Stimulated activated naive CD8-positive, alpha-beta T cell treated with anti-CD3 and anti-CD28 coated beads, Interleukin-15, Interleukin-2, amounts not matched to agents 100 ng/mL and 50 ng/mL, for 24 hours (primary cell): ENCODE data around the gene RFC2.
"Not testable (repeated sequence)": the region's sequence is repeated elsewhere in the genome, so short reads cannot be mapped to it uniquely, and the experiment has no call there.

Experiments
- H3K27ac Mint-ChIP-seq: one replicate; pipeline ENCODE4 v1.8.0; 2021; ENCODE audit warnings: mild to moderate bottlenecking, mixed read lengths
- H3K27me3 Mint-ChIP-seq: one replicate; pipeline ENCODE4 v1.8.0; 2021; ENCODE audit warnings: mixed read lengths
- H3K36me3 Mint-ChIP-seq: one replicate; pipeline ENCODE4 v1.8.0; 2021; ENCODE audit warnings: low read depth, mixed read lengths
- H3K4me1 Mint-ChIP-seq: one replicate; pipeline ENCODE4 v1.8.0; 2021; ENCODE audit warnings: low read depth, mixed read lengths
- H3K4me3 Mint-ChIP-seq: one replicate; pipeline ENCODE4 v1.8.0; 2021; ENCODE audit warnings: mild to moderate bottlenecking, mixed read lengths
- H3K9me3 Mint-ChIP-seq: one replicate; pipeline ENCODE4 v1.8.0; 2021; ENCODE audit warnings: mixed read lengths

Gene RFC2

GRCh38 chr7:74240482-74240881, 13.7 kb downstream of the RFC2 start:
- Mint-ChIP-seq H3K36me3 (peaks cover 61% of the 10 kb centered on the region), H3K9me3 (no peaks in the 10 kb centered on the region), H3K4me1 (peaks cover 8% of the 10 kb centered on the region), H3K27ac (no peak overlapping the region), H3K27me3 (no peaks in the 10 kb centered on the region), H3K4me3 (no peak overlapping the region)

- H3K9me3 Mint-ChIP-seq, result no peaks in the 10 kb centered on the region
- H3K4me1 Mint-ChIP-seq, result peaks cover 12% of the 10 kb centered on the region
- no peaks in the 10 kb centered on the region for H3K27me3 Mint-ChIP-seq
- no peak overlapping the region for H3K27ac Mint-ChIP-seq
- H3K4me3 Mint-ChIP-seq, result no peak overlapping the region
- peaks cover 58% of the 10 kb centered on the region for H3K36me3 Mint-ChIP-seq
Observed at GRCh38 chr7:74236284-74236683, 17.9 kb downstream of the RFC2 start.

GRCh38 chr7:74235518-74236268, 18.5 kb downstream of the RFC2 start:
- Mint-ChIP-seq H3K36me3 (peaks cover 61% of the 10 kb centered on the region), H3K27me3 (no peaks in the 10 kb centered on the region), H3K9me3 (no peaks in the 10 kb centered on the region), H3K4me1 (peaks cover 16% of the 10 kb centered on the region), H3K4me3 (no peak overlapping the region), H3K27ac (no peak overlapping the region)

GRCh38 chr7:74233655-74234285, 20.4 kb downstream of the RFC2 start:
- no peak overlapping the region for H3K4me3 Mint-ChIP-seq
- peaks cover 71% of the 10 kb centered on the region for H3K36me3 Mint-ChIP-seq
- no peaks in the 10 kb centered on the region for H3K9me3 Mint-ChIP-seq

GRCh38 chr7:74231232-74231590, 23.0 kb downstream of the RFC2 start:
- Mint-ChIP-seq H3K4me1 (peaks cover 31% of the 10 kb centered on the region), H3K27ac (peak overlapping the region; percentile 70), H3K9me3 (no peaks in the 10 kb centered on the region), H3K27me3 (no peaks in the 10 kb centered on the region), H3K36me3 (peaks cover 63% of the 10 kb centered on the region), H3K4me3 (peak overlapping the region; percentile 13)

More at GRCh38 chr7:74233655-74234285, 20.4 kb downstream of the RFC2 start:
- Mint-ChIP-seq H3K27me3 (no peaks in the 10 kb centered on the region), H3K27ac (no peak overlapping the region), H3K4me1 (peaks cover 21% of the 10 kb centered on the region)

- no peaks in the 10 kb centered on the region for H3K9me3 Mint-ChIP-seq
- peaks cover 30% of the 10 kb centered on the region for H3K4me1 Mint-ChIP-seq
- H3K27ac Mint-ChIP-seq, result peak overlapping the region; percentile 70
- peak overlapping the region; percentile 13 for H3K4me3 Mint-ChIP-seq
- peaks cover 58% of the 10 kb centered on the region for H3K36me3 Mint-ChIP-seq
- H3K27me3 Mint-ChIP-seq, result no peaks in the 10 kb centered on the region
Observed at GRCh38 chr7:74230446-74231231, 23.6 kb downstream of the RFC2 start.

- Mint-ChIP-seq H3K27ac (peak overlapping the region; percentile 19), H3K36me3 (peaks cover 51% of the 10 kb centered on the region), H3K4me1 (peaks cover 21% of the 10 kb centered on the region), H3K27me3 (no peaks in the 10 kb centered on the region), H3K9me3 (no peaks in the 10 kb centered on the region), H3K4me3 (no peak overlapping the region)
Observed at GRCh38 chr7:74228951-74229900, 25.0 kb downstream of the RFC2 start.

- Mint-ChIP-seq H3K4me1 (peaks cover 21% of the 10 kb centered on the region), H3K9me3 (no peaks in the 10 kb centered on the region), H3K27ac (peak overlapping the region; percentile 78), H3K27me3 (no peaks in the 10 kb centered on the region), H3K4me3 (no peak overlapping the region), H3K36me3 (peaks cover 41% of the 10 kb centered on the region)
Observed at GRCh38 chr7:74226633-74227032, 27.6 kb downstream of the RFC2 start.

- Mint-ChIP-seq H3K4me3 (no peak overlapping the region), H3K27ac (no peak overlapping the region), H3K4me1 (peaks cover 15% of the 10 kb centered on the region)
Observed at GRCh38 chr7:74225400-74225799, 28.8 kb downstream of the RFC2 start.

GRCh38 chr7:74224907-74225306, 29.3 kb downstream of the RFC2 start:
- H3K4me3 Mint-ChIP-seq, H3K9me3 Mint-ChIP-seq, H3K27me3 Mint-ChIP-seq, H3K27ac Mint-ChIP-seq: not testable (repeated sequence)
- Mint-ChIP-seq H3K36me3 (peaks cover 25% of the 10 kb centered on the region), H3K4me1 (peaks cover 15% of the 10 kb centered on the region)

More at GRCh38 chr7:74225400-74225799, 28.8 kb downstream of the RFC2 start:
- peaks cover 28% of the 10 kb centered on the region for H3K36me3 Mint-ChIP-seq
- H3K9me3 Mint-ChIP-seq, result no peaks in the 10 kb centered on the region
- H3K27me3 Mint-ChIP-seq, result no peaks in the 10 kb centered on the region

GRCh38 chr7:74224511-74224832, 29.7 kb downstream of the RFC2 start:
- peaks cover 23% of the 10 kb centered on the region for H3K36me3 Mint-ChIP-seq
- no peak overlapping the region for H3K4me3 Mint-ChIP-seq
- H3K27ac Mint-ChIP-seq, result no peak overlapping the region
- peaks cover 13% of the 10 kb centered on the region for H3K4me1 Mint-ChIP-seq
- no peaks in the 10 kb centered on the region for H3K27me3 Mint-ChIP-seq
- H3K9me3 Mint-ChIP-seq, result no peaks in the 10 kb centered on the region

- Mint-ChIP-seq H3K27me3 (no peaks in the 10 kb centered on the region), H3K36me3 (peaks cover 17% of the 10 kb centered on the region), H3K27ac (peak overlapping the region; percentile 41), H3K4me1 (peaks cover 9% of the 10 kb centered on the region), H3K4me3 (no peak overlapping the region), H3K9me3 (no peaks in the 10 kb centered on the region)
Observed at GRCh38 chr7:74223711-74224510, 30.3 kb downstream of the RFC2 start.

- H3K9me3 Mint-ChIP-seq, result no peaks in the 10 kb centered on the region
Observed at GRCh38 chr7:74222851-74223710, 31.1 kb downstream of the RFC2 start.

More at GRCh38 chr7:74222851-74223710, 31.1 kb downstream of the RFC2 start:
- Mint-ChIP-seq H3K4me1 (peaks cover 11% of the 10 kb centered on the region), H3K27ac (peak overlapping the region; percentile 41), H3K27me3 (no peaks in the 10 kb centered on the region), H3K36me3 (peaks cover 18% of the 10 kb centered on the region), H3K4me3 (no peak overlapping the region)
